ENCODE results near the gene OFD1. TPM values are rescaled to one million over a fixed set of nuclear protein-coding genes. Genes with fewer than 3 reads are reported as not detected.

The OFD1 gene
- total and polyA plus RNA-seq, 2 experiments from 2014 or later: 23.5 TPM

GRCh38 chrX:13690836-13691235 is 43.7 kb upstream of the OFD1 start:
- H3K27ac ChIP-seq: peak overlapping the region; percentile 99
- TF ChIP-seq, protein P1, sequence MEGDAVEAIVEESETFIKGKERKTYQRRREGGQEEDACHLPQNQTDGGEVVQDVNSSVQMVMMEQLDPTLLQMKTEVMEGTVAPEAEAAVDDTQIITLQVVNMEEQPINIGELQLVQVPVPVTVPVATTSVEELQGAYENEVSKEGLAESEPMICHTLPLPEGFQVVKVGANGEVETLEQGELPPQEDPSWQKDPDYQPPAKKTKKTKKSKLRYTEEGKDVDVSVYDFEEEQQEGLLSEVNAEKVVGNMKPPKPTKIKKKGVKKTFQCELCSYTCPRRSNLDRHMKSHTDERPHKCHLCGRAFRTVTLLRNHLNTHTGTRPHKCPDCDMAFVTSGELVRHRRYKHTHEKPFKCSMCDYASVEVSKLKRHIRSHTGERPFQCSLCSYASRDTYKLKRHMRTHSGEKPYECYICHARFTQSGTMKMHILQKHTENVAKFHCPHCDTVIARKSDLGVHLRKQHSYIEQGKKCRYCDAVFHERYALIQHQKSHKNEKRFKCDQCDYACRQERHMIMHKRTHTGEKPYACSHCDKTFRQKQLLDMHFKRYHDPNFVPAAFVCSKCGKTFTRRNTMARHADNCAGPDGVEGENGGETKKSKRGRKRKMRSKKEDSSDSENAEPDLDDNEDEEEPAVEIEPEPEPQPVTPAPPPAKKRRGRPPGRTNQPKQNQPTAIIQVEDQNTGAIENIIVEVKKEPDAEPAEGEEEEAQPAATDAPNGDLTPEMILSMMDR (IDR thresholded peaks at IDR 0.05; ENCODE audit: poor library complexity): peak; percentile 13
- TF ChIP-seq EZH2 (IDR thresholded peaks at IDR 0.05; ENCODE audit: borderline replicate concordance): no peak
- peaks cover 32% of the 10 kb centered on the region for H4K20me1 ChIP-seq (ENCODE audit: insufficient read depth, poor library complexity, severe bottlenecking)
- DNase-seq (ENCODE audit: low spot score): no peak
- no peaks in the 10 kb centered on the region for H3K9me2 ChIP-seq (replicated peaks; ENCODE audit: insufficient read depth)
- H3K27me3 ChIP-seq: no peaks in the 10 kb centered on the region
- no peak overlapping the region for H2AFZ ChIP-seq
- H3K79me2 ChIP-seq: peaks cover 65% of the 10 kb centered on the region
- H3K36me3 ChIP-seq (replicated peaks; ENCODE audit: insufficient read depth, low read depth): no peaks in the 10 kb centered on the region
- WGBS (ENCODE audit: low lambda C conversion rate, missing lambda C conversion rate): 69% methylated on average over 3 of the region's 3 CpGs
- H3K4me3 ChIP-seq: peak overlapping the region; percentile 62
- no peaks in the 10 kb centered on the region for H3K9me3 ChIP-seq (ENCODE audit: low read depth)
- peak overlapping the region; percentile 74 for H3K4me2 ChIP-seq
- H3K4me1 ChIP-seq (ENCODE audit: insufficient read depth): peaks cover 8% of the 10 kb centered on the region

GRCh38 chrX:13691841-13692371 is 42.6 kb upstream of the OFD1 start:
- no peaks in the 10 kb centered on the region for H3K9me3 ChIP-seq (ENCODE audit: low read depth)
- no peak for DNase-seq (ENCODE audit: low spot score)
- TF ChIP-seq EZH2phosphoT487 (IDR thresholded peaks at IDR 0.05; ENCODE audit: low read depth, severe bottlenecking, unreplicated experiment): no peak
- TF ChIP-seq, protein P1 (IDR thresholded peaks at IDR 0.05; ENCODE audit: poor library complexity): no peak
- WGBS (ENCODE audit: low lambda C conversion rate, missing lambda C conversion rate): 63% methylated on average over 7 of the region's 7 CpGs
- peaks cover 76% of the 10 kb centered on the region for H3K79me2 ChIP-seq
- H3K9me2 ChIP-seq (replicated peaks; ENCODE audit: insufficient read depth): no peaks in the 10 kb centered on the region
- peak overlapping the region; percentile 53 for H3K27ac ChIP-seq
- H3K4me2 ChIP-seq: peak overlapping the region; percentile 74
- peaks cover 8% of the 10 kb centered on the region for H3K4me1 ChIP-seq (ENCODE audit: insufficient read depth)
- H3K4me3 ChIP-seq: no peak overlapping the region
- no peaks in the 10 kb centered on the region for H3K27me3 ChIP-seq
- H4K20me1 ChIP-seq (ENCODE audit: insufficient read depth, poor library complexity, severe bottlenecking): peaks cover 43% of the 10 kb centered on the region
- no peaks in the 10 kb centered on the region for H3K36me3 ChIP-seq (replicated peaks; ENCODE audit: insufficient read depth, low read depth)
- H2AFZ ChIP-seq: no peak overlapping the region

GRCh38 chrX:13692771-13693231 is 41.7 kb upstream of the OFD1 start:
- H2AFZ ChIP-seq: no peak overlapping the region
- H3K4me1 ChIP-seq (ENCODE audit: insufficient read depth): peaks cover 8% of the 10 kb centered on the region
- TF ChIP-seq, protein P1 (IDR thresholded peaks at IDR 0.05; ENCODE audit: poor library complexity): no peak
- no peak for TF ChIP-seq EZH2 (IDR thresholded peaks at IDR 0.05; ENCODE audit: borderline replicate concordance)
- no peak for TF ChIP-seq EZH2phosphoT487 (IDR thresholded peaks at IDR 0.05; ENCODE audit: low read depth, severe bottlenecking, unreplicated experiment)
- peaks cover 85% of the 10 kb centered on the region for H3K79me2 ChIP-seq
- H3K27ac ChIP-seq: peak overlapping the region; percentile 53
- DNase-seq (ENCODE audit: low spot score): no peak
- no peak overlapping the region for H3K4me3 ChIP-seq
- no peaks in the 10 kb centered on the region for H3K27me3 ChIP-seq
- no peaks in the 10 kb centered on the region for H3K9me2 ChIP-seq (replicated peaks; ENCODE audit: insufficient read depth)
- H3K4me2 ChIP-seq: peak overlapping the region; percentile 74
- no peaks in the 10 kb centered on the region for H3K36me3 ChIP-seq (replicated peaks; ENCODE audit: insufficient read depth, low read depth)
- 59% methylated on average over 5 of the region's 5 CpGs for WGBS (ENCODE audit: low lambda C conversion rate, missing lambda C conversion rate)
- peaks cover 52% of the 10 kb centered on the region for H4K20me1 ChIP-seq (ENCODE audit: insufficient read depth, poor library complexity, severe bottlenecking)
- H3K9me3 ChIP-seq (ENCODE audit: low read depth): no peaks in the 10 kb centered on the region

Measured in hepatocyte (in vitro differentiated cells).